GM21825 (cell line): ENCODE measurements around the gene PTPRU.

Source experiments
- ATAC-seq: cut with Tn5 transposase; IDR thresholded peaks from one replicate; pipeline ENCODE4 v1.9.1; 2021; ENCODE audit warnings: mild to moderate bottlenecking, moderate library complexity; ENCODE audit not compliant: unreplicated experiment

The PTPRU gene

GRCh38 chr1:29330089-29330488 is 93.8 kb downstream of the PTPRU start:
- no peak for ATAC-seq

- no peak for ATAC-seq
These were observed 94.5 kb downstream of the PTPRU start for GRCh38 chr1:29330856-29331255.

DNA sequence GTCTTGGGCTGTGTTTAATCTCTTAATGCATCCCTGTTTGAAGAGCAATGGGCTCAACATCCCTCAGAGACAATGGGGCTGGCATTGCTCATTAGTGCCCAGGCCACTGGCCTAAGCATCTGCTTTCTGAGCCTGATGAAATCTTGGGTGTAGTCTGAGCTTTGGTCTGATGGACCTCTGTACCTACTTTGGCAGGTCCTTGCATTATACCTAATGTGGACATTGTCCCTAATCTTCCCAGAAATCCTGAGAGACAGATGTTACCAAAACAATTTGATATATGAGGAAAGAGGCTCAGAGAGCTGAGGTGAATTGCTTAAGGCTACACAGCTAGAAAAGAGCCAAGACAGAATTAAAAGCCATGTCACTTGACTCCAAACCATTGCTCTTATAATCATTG is 95.0 kb downstream of the PTPRU start:
- no peak for ATAC-seq

GRCh38 chr1:29331729-29332128 is 95.4 kb downstream of the PTPRU start:
- no peak for ATAC-seq

- ATAC-seq, result no peak
These were observed 95.9 kb downstream of the PTPRU start for GRCh38 chr1:29332204-29332603.

GRCh38 chr1:29333008-29333407 is 96.7 kb downstream of the PTPRU start:
- ATAC-seq, result no peak

GRCh38 chr1:29335573-29335972 is 99.3 kb downstream of the PTPRU start:
- no peak for ATAC-seq

DNA sequence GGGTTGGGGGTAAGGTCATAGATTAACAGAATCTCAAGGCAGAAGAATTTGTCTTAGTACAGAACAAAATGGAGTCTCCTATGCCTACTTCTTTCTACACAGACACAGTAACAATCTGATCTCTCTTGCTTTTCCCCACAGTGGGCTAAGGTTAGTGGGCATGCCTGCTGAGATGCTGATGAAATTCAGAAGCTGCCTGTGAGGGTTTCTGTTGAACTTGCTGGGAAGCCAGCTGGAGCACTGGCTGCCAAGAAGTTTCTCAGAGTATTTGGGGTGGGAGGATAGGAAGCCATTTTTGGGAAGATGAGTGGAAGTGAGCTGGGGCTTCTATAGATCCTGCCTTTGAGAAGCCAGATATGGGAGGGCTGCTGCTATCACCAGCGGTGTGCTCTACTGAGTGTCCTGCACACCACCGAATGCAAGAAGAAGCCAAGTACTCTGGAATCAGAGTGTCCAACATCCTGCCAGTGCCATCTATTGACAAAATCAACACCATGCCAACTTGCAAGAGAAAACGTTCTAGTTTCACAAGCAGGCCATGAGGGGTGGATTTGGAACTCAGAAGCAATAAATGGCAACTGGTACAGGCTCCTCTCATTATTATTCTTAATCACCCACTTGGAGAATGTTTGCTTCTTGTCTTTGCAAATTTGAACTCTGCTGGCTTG is 102.7 kb downstream of the PTPRU start:
- ATAC-seq, result no peak

GRCh38 chr1:29341936-29342335 is 105.6 kb downstream of the PTPRU start:
- no peak for ATAC-seq

GRCh38 chr1:29342351-29342750 is 106.0 kb downstream of the PTPRU start:
- no peak for ATAC-seq

- no peak for ATAC-seq
These were observed 106.7 kb downstream of the PTPRU start for GRCh38 chr1:29342983-29343382.

DNA sequence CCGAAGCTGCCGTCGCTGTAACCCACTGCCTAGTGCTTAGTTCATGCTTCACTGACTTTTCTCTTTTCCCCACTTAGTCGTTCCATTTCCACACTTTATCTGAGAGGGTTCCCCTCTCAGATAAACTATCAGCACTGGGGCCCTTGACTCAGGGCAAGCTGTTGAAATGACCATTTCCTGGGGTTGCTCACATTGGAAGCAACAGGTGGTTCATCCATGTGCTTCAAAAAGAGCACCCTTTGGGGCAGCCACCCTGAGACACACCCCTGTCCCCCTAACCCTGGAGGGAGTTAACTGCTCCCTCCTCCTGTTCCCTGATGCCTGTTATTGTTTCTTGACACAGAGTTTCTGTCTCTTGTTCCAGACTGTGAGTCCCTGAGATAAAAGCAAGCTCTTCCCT is 107.2 kb downstream of the PTPRU start:
- no peak for ATAC-seq

DNA sequence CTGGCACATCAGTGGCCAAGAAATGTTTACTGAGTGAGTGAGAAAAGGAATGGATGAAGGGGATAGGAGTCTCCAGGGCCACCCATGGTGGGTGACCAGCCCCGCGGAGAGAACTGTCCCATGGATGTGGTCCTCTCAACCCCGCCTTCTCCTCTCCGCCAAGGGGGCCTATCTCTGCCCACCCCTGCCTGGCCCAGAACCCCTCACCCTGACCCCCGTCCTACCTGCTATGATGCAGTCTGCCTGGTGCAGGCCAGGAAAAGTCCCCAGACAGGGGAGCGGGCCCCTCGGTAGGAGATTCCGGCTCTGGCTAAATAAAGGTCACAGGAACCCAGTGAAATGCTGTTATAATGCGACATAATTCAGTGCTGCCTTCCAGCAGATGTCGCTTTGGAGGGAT is 107.6 kb downstream of the PTPRU start:
- no peak for ATAC-seq

GRCh38 chr1:29344336-29344735 is 108.0 kb downstream of the PTPRU start:
- no peak for ATAC-seq

GRCh38 chr1:29346576-29346975 is 110.3 kb downstream of the PTPRU start:
- no peak for ATAC-seq

GRCh38 chr1:29349871-29350491 is 113.7 kb downstream of the PTPRU start:
- ATAC-seq, result no peak

- ATAC-seq, result no peak
These were observed 116.5 kb downstream of the PTPRU start for GRCh38 chr1:29352719-29353420.

GRCh38 chr1:29354511-29355098 is 118.3 kb downstream of the PTPRU start:
- ATAC-seq, result no peak

GRCh38 chr1:29355375-29355774 is 119.1 kb downstream of the PTPRU start:
- ATAC-seq, result no peak

- no peak for ATAC-seq
These were observed 120.3 kb downstream of the PTPRU start for GRCh38 chr1:29356663-29357062.

GRCh38 chr1:29357452-29357851 is 121.1 kb downstream of the PTPRU start:
- ATAC-seq, result no peak

DNA sequence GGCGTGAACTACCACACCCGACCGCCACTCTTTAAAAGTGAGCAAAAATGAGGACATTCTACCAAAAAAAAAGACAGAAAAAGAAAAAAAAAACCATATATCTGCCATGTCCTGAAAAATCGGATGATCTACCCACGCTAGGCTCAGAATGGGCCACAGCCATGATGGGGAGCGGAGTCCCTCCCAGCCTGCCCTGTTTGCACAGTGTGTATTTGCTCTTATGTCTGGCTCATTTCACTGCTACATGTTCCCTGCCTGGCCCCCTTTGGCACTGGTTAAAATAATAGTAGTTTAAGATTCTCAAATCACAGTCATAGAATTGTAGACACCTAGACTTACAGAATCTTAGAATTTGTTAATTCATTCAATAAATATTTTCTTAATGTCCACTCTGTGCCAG is 121.9 kb downstream of the PTPRU start:
- no peak for ATAC-seq
